Urothelium cell line (cell line): ENCODE data around the gene PIK3R1.

Experiments
- DNase-seq: peaks from one replicate; pipeline ENCODE4 v3.0.0; 2011; ENCODE audit warnings: low spot score, mixed read lengths
- FAIRE-seq: peaks from 2 replicates; lab custom pipeline; 2011; peaks lifted over from hg19 to GRCh38; lab: Jason Lieb, UNC

Gene PIK3R1

GRCh38 chr5:68267066-68267465 lies 51.5 kb downstream of the PIK3R1 start:
- no peak for FAIRE-seq
- DNase-seq = no peak

GRCh38 chr5:68268101-68268851 lies 52.7 kb downstream of the PIK3R1 start:
- FAIRE-seq = no peak
- no peak for DNase-seq

GRCh38 chr5:68268852-68269130 lies 53.2 kb downstream of the PIK3R1 start:
- no peak for DNase-seq
- no peak for FAIRE-seq

GRCh38 chr5:68269820-68270219 lies 54.3 kb downstream of the PIK3R1 start:
- no peak for DNase-seq
- no peak for FAIRE-seq

GRCh38 chr5:68270399-68270975 lies 54.9 kb downstream of the PIK3R1 start:
- DNase-seq (no peak), FAIRE-seq (no peak)

- DNase-seq (no peak), FAIRE-seq (no peak)
These were observed 55.6 kb downstream of the PIK3R1 start for GRCh38 chr5:68271124-68271523.

GRCh38 chr5:68272289-68272688 lies 56.7 kb downstream of the PIK3R1 start:
- FAIRE-seq (no peak), DNase-seq (no peak)

GRCh38 chr5:68273717-68274409 lies 58.3 kb downstream of the PIK3R1 start:
- FAIRE-seq (no peak), DNase-seq (no peak)

- DNase-seq = no peak
- no peak for FAIRE-seq
These were observed 59.5 kb downstream of the PIK3R1 start for GRCh38 chr5:68274847-68275651.

GRCh38 chr5:68276740-68277139 lies 61.2 kb downstream of the PIK3R1 start:
- DNase-seq (no peak), FAIRE-seq (no peak)

GRCh38 chr5:68277431-68277830 lies 61.9 kb downstream of the PIK3R1 start:
- DNase-seq = peak; percentile 83
- no peak for FAIRE-seq

GRCh38 chr5:68279984-68280383 lies 64.4 kb downstream of the PIK3R1 start:
- DNase-seq (no peak), FAIRE-seq (no peak)

GRCh38 chr5:68282001-68282400 lies 66.4 kb downstream of the PIK3R1 start:
- no peak for FAIRE-seq
- no peak for DNase-seq

- FAIRE-seq (no peak), DNase-seq (no peak)
These were observed 68.2 kb downstream of the PIK3R1 start for GRCh38 chr5:68283766-68284165.

- no peak for DNase-seq
- FAIRE-seq = no peak
These were observed 69.7 kb downstream of the PIK3R1 start for GRCh38 chr5:68285075-68285840.

GRCh38 chr5:68285851-68286611 lies 70.5 kb downstream of the PIK3R1 start:
- DNase-seq (no peak), FAIRE-seq (no peak)

GRCh38 chr5:68286612-68286912 lies 71.0 kb downstream of the PIK3R1 start:
- DNase-seq (no peak), FAIRE-seq (no peak)

- no peak for FAIRE-seq
These were observed 72.0 kb downstream of the PIK3R1 start for GRCh38 chr5:68287631-68287975.

GRCh38 chr5:68287976-68288706 lies 72.6 kb downstream of the PIK3R1 start:
- DNase-seq (peak; percentile 40), FAIRE-seq (no peak)

More at GRCh38 chr5:68287631-68287975, 72.0 kb downstream of the PIK3R1 start:
- DNase-seq = no peak

GRCh38 chr5:68288707-68289134 lies 73.2 kb downstream of the PIK3R1 start:
- no peak for FAIRE-seq
- no peak for DNase-seq
